ENCODE measurements around the gene ELF3.

The ELF3 gene

GRCh38 chr1:201970334-201971159 is 39.8 kb upstream of the ELF3 start:
- no peak overlapping the region for H3K4me3 ChIP-seq (ENCODE audit: low read depth, low read length)
- H3K27me3 ChIP-seq (ENCODE audit: insufficient read depth, low read depth, severe bottlenecking) = no peaks in the 10 kb centered on the region
- no peaks in the 10 kb centered on the region for H3K9me3 ChIP-seq (ENCODE audit: severe bottlenecking)
- H3K36me3 ChIP-seq = peaks cover 52% of the 10 kb centered on the region
- H3K27ac ChIP-seq = no peak overlapping the region
- TF ChIP-seq CTCF (IDR thresholded peaks at IDR 0.05; ENCODE audit: low read depth, low read length) = no peak
- peak; percentile 10 for DNase-seq

GRCh38 chr1:201982082-201982622 is 28.2 kb upstream of the ELF3 start:
- Histone ChIP-seq H3K9me3 (ENCODE audit: severe bottlenecking) (peaks cover 4% of the 10 kb centered on the region), H3K27ac (peak overlapping the region; percentile 91), H3K27me3 (ENCODE audit: insufficient read depth, low read depth, severe bottlenecking) (no peaks in the 10 kb centered on the region), H3K36me3 (peaks cover 33% of the 10 kb centered on the region), H3K4me3 (ENCODE audit: low read depth, low read length) (peak overlapping the region; percentile 71)
- no peak for TF ChIP-seq CTCF (IDR thresholded peaks at IDR 0.05; ENCODE audit: low read depth, low read length)
- peak; percentile 94 for DNase-seq

GRCh38 chr1:201982623-201983379 is 27.6 kb upstream of the ELF3 start, which contains the start of gene RNPEP:
RNPEP (plus strand) TSS chr1:201982648; CDS start chr1:201982667, 19 bp downstream.
- peak; percentile 43 for TF ChIP-seq CTCF (IDR thresholded peaks at IDR 0.05; ENCODE audit: low read depth, low read length)
- Histone ChIP-seq H3K27ac (peak within 1 kb of the TSS; percentile 91), H3K36me3 (peaks cover 37% of the 10 kb centered on the region), H3K27me3 (ENCODE audit: insufficient read depth, low read depth, severe bottlenecking) (no peaks in the 10 kb centered on the region), H3K4me3 (ENCODE audit: low read depth, low read length) (peak within 1 kb of the TSS; percentile 71), H3K9me3 (ENCODE audit: severe bottlenecking) (peaks cover 4% of the 10 kb centered on the region)
- DNase-seq = peak; percentile 93

- TF ChIP-seq CTCF (IDR thresholded peaks at IDR 0.05; ENCODE audit: low read depth, low read length) = no peak
- DNase-seq = no peak
- peak overlapping the region; percentile 91 for H3K27ac ChIP-seq
These were observed 27.0 kb upstream of the ELF3 start for GRCh38 chr1:201983380-201983805.

GRCh38 chr1:201984446-201984845 is 25.9 kb upstream of the ELF3 start:
- no peak overlapping the region for H3K4me3 ChIP-seq (ENCODE audit: low read depth, low read length)
- H3K9me3 ChIP-seq (ENCODE audit: severe bottlenecking) = peaks cover 4% of the 10 kb centered on the region
- no peaks in the 10 kb centered on the region for H3K27me3 ChIP-seq (ENCODE audit: insufficient read depth, low read depth, severe bottlenecking)
- H3K36me3 ChIP-seq = peaks cover 48% of the 10 kb centered on the region
- no peak for TF ChIP-seq CTCF (IDR thresholded peaks at IDR 0.05; ENCODE audit: low read depth, low read length)
- H3K27ac ChIP-seq = no peak overlapping the region; the same call in 1 of the 2 replicates
- DNase-seq = no peak

More at GRCh38 chr1:201983380-201983805, 27.0 kb upstream of the ELF3 start:
- H3K9me3 ChIP-seq (ENCODE audit: severe bottlenecking) = peaks cover 4% of the 10 kb centered on the region
- peaks cover 37% of the 10 kb centered on the region for H3K36me3 ChIP-seq
- H3K4me3 ChIP-seq (ENCODE audit: low read depth, low read length) = peak overlapping the region; percentile 71
- no peaks in the 10 kb centered on the region for H3K27me3 ChIP-seq (ENCODE audit: insufficient read depth, low read depth, severe bottlenecking)

Data from WERI-Rb-1 (cell line).